ENCODE measurements around the gene SRGAP1. TPM values are rescaled to one million over a fixed set of nuclear protein-coding genes. Genes with fewer than 3 reads are reported as not detected.

SRGAP1 gene
- total RNA-seq, 1 experiment from 2014 or later, result 26.8 TPM

GRCh38 chr12:64070454-64070853 is 226.0 kb downstream of the SRGAP1 start:
- no peak for TF ChIP-seq TCF7L2 (IDR thresholded peaks at IDR 0.05; ENCODE audit: low read depth, low read length)
- TF ChIP-seq REST (IDR thresholded peaks at IDR 0.05; ENCODE audit: insufficient read depth in 1 of 2, low read depth in 2 of 2, low read length in 1 of 2), result no peak
- no peak for TF ChIP-seq SIN3A (IDR thresholded peaks at IDR 0.05; ENCODE audit: borderline replicate concordance, insufficient read depth, low read depth, low read length)
- TF ChIP-seq CTCF (IDR thresholded peaks at IDR 0.05), result no peak
- no peak for TF ChIP-seq POLR2AphosphoS5 (IDR thresholded peaks at IDR 0.05; ENCODE audit: low read depth, low read length)
- ATAC-seq (no peak), DNase-seq (ENCODE audit: low read depth, low spot score) (no peak)
- H3K27me3 ChIP-seq (ENCODE audit: control insufficient read depth, insufficient read depth, low read length), result no peaks in the 10 kb centered on the region
- H3K9me3 ChIP-seq (ENCODE audit: control insufficient read depth, insufficient read depth, low read depth, low read length), result peaks cover 11% of the 10 kb centered on the region; the same call in 1 of the 2 replicates
- peaks cover 6% of the 10 kb centered on the region; the same call in 1 of the 2 replicates for H3K36me3 ChIP-seq (ENCODE audit: control insufficient read depth, insufficient read depth, low read length)
- in situ Hi-C loops (cut with HindIII; ENCODE audit: low pct_unique_long_range_greater_than_20kb, low sequenced_read_pairs), result no loop called here
- no peak overlapping the region for H3K27ac ChIP-seq (ENCODE audit: low read length)
- POLR2A ChIA-PET, result no interaction called here
- no TSS peak for BruUV-seq (replicated peaks)
- no peak overlapping the region for H3K4me3 ChIP-seq (ENCODE audit: low read depth in 2 of 2, low read length in 2 of 2)
- H3K4me1 ChIP-seq (ENCODE audit: control insufficient read depth, insufficient read depth, low read length), result no peaks in the 10 kb centered on the region
- intact Hi-C loops (cut with micrococcal nuclease; ENCODE audit: unreplicated experiment), result no loop called here
- CTCF ChIA-PET, result interaction anchor here (0.6 kb wide), 1 partner anchor 12 kb away, joined by 5 read pairs; no protein-coding TSS in a partner anchor

- peaks cover 4% of the 10 kb centered on the region; the same call in 1 of the 2 replicates for H3K36me3 ChIP-seq (ENCODE audit: control insufficient read depth, insufficient read depth, low read length)
These were observed 228.5 kb downstream of the SRGAP1 start for GRCh38 chr12:64072916-64073575.

More at GRCh38 chr12:64072916-64073575, 228.5 kb downstream of the SRGAP1 start:
- ATAC-seq (no peak), DNase-seq (ENCODE audit: low read depth, low spot score) (no peak)
- TF ChIP-seq TCF7L2 (IDR thresholded peaks at IDR 0.05; ENCODE audit: low read depth, low read length) (no peak), REST (IDR thresholded peaks at IDR 0.05; ENCODE audit: insufficient read depth in 1 of 2, low read depth in 2 of 2, low read length in 1 of 2) (no peak), SIN3A (IDR thresholded peaks at IDR 0.05; ENCODE audit: borderline replicate concordance, insufficient read depth, low read depth, low read length) (no peak), CTCF (IDR thresholded peaks at IDR 0.05) (no peak), POLR2AphosphoS5 (IDR thresholded peaks at IDR 0.05; ENCODE audit: low read depth, low read length) (no peak)
- intact Hi-C loops (cut with micrococcal nuclease; ENCODE audit: unreplicated experiment) (no loop called here), in situ Hi-C loops (cut with HindIII; ENCODE audit: low pct_unique_long_range_greater_than_20kb, low sequenced_read_pairs) (no loop called here)
- no peaks in the 10 kb centered on the region for H3K27me3 ChIP-seq (ENCODE audit: control insufficient read depth, insufficient read depth, low read length)
- ChIA-PET CTCF (no interaction called here), POLR2A (no interaction called here)
- no peak overlapping the region for H3K27ac ChIP-seq (ENCODE audit: low read length)
- no peak overlapping the region for H3K4me3 ChIP-seq (ENCODE audit: low read depth in 2 of 2, low read length in 2 of 2)
- BruUV-seq (replicated peaks), result no TSS peak
- no peaks in the 10 kb centered on the region for H3K4me1 ChIP-seq (ENCODE audit: control insufficient read depth, insufficient read depth, low read length)
- peaks cover 11% of the 10 kb centered on the region; the same call in 1 of the 2 replicates for H3K9me3 ChIP-seq (ENCODE audit: control insufficient read depth, insufficient read depth, low read depth, low read length)
